AG09319 (cell line): ENCODE results near the gene STRA6.
A peak's percentile ranks its signal among the peaks of the same experiment; 100 is the strongest.

Source experiments
- DNase-seq: peaks from one replicate; pipeline ENCODE4 v3.0.0-alpha.2; 2010; ENCODE audit warnings: low read depth; ENCODE audit errors: extremely low read depth
- TF ChIP-seq, protein P1 (sequence below): IDR thresholded peaks from 2 replicates; pipeline ENCODE4 v1.5.1; 2011; ENCODE audit warnings: low read depth, mild to moderate bottlenecking, inconsistent platforms, low read length, moderate library complexity

Gene STRA6

DNA sequence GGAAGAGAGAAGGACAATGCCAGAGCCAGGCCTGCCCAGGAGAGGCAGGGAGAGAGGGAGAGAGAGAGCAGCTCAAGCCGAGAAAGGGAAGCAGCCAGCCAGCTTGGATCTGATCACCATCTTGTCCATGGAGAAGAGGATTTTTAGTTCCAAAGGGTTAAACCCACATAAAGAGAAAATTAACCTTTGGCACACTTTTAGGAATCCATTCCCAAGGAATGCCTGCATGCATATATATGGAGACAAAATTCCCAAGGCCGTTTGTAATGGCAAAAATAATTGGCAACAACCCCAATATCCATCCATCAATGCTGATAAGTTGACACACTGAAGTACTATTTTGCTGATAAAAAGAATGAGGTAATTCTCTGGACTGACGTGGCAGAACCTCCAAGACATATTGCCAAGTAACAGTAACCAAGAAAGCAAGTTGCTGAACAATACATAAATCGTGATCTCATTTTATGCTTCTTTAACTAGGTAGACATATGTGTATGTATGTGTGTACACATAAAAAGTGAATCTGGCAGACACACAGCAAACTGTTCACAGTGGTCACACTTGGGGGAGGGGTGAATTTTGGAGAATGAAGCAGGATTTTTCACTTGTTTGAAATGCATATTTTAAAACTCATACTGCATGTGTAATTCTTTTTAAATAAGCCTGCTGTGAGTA lies 7.5 kb upstream of the STRA6 start:
- DNase-seq = no peak

DNA sequence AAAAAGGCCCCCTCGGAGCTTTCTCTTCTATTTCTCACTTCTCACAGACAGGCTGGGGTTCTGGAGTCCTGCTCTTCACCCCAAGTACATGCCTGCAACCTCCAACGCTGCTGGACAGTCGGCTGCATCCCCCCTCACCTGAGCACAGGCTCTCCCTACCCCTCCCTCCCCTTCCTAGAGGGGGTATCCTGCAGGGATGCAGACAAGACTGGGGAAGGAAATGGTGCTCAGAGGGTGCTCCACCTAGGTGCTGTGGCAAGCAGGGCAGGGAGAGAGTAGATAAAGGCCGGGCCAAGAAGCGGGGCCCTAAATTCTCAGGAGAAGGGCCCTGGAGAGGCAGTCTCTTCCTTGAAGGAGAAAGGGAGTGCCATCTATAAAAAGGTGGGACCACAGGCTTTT lies 7.0 kb upstream of the STRA6 start:
- TF ChIP-seq, protein P1, sequence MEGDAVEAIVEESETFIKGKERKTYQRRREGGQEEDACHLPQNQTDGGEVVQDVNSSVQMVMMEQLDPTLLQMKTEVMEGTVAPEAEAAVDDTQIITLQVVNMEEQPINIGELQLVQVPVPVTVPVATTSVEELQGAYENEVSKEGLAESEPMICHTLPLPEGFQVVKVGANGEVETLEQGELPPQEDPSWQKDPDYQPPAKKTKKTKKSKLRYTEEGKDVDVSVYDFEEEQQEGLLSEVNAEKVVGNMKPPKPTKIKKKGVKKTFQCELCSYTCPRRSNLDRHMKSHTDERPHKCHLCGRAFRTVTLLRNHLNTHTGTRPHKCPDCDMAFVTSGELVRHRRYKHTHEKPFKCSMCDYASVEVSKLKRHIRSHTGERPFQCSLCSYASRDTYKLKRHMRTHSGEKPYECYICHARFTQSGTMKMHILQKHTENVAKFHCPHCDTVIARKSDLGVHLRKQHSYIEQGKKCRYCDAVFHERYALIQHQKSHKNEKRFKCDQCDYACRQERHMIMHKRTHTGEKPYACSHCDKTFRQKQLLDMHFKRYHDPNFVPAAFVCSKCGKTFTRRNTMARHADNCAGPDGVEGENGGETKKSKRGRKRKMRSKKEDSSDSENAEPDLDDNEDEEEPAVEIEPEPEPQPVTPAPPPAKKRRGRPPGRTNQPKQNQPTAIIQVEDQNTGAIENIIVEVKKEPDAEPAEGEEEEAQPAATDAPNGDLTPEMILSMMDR = no peak
- DNase-seq = no peak

More for the DNA sequence above, 7.5 kb upstream of the STRA6 start:
- TF ChIP-seq, protein P1 = no peak

DNA sequence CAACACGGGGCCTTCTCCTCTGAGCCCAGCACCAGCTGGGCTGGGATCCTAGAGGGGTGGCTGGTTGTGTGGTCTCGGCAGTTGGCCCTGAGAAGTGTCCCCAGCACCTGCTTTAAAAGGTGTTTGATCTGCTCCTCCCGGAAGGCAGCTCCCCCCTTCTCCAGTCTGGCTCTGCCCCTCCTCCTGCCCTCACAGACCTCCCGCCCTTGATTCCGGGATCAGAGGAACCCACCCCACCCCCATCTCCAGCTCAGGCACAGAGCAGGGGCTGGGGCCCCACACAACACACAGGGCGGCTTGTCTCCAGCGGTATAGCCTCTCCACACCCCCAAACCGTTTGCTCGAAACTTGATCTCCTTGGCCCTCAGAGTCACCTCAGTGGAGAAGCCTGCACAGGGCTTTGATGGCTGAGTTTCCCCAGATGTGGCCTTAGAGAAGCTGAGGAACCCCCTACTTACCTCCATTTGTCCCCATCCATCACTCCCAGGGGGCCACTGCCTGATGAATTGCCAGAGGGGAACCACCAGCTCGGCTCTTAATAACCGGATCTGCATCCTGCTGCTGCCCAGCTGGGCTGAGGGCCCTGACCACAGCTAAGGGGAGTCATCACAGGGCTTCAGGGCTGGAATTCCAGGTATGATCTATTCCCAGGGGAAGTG lies 6.4 kb upstream of the STRA6 start:
- DNase-seq = no peak
- TF ChIP-seq, protein P1 = no peak

GRCh38 chr15:74208496-74208895 lies 5.9 kb upstream of the STRA6 start:
- DNase-seq = no peak
- TF ChIP-seq, protein P1 = no peak

- TF ChIP-seq, protein P1 = no peak
- no peak for DNase-seq
Observed at GRCh38 chr15:74207652-74208440, 5.3 kb upstream of the STRA6 start.

DNA sequence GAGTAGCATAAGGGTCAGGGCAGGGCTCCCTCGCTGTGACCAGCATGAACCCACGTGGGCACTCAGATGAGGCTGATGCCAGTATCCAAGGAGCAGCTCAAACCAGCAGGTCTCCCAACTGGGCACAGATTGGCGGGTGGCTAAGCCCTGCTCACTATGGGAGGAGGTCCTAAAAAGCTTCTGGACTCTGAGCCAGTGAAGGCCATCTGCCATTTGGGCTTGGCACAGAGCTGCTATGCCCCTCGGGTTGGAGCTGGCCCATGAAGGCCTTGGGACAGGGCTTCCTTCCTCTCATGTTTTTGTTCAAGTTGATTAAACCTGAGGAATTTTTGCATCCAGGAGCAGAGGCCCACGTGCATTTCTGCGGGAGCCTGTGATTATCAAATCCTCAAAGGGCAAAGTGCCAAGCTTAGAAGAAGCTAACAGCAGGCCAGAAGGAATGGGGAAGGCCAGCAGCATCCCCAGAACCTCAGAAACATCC lies 4.3 kb upstream of the STRA6 start:
- DNase-seq = peak; percentile 50
- TF ChIP-seq, protein P1 = no peak

DNA sequence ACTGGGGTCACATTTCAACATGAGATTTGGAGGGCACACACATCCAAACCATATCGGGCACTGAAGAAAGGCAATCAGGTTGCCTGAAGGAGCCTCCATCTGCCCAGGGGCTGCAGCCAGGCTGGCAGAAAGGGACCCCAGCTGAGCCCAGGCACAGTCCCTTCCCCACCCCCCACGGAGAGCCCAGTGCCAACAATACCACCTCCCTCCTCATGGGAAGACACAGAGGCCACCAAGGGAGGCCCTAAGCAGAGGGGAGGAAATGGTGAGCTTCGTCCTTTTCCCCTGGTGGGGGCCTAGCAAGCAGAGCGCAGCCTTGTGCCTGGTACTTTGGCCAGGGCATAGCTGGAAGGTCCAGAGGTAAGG lies 3.0 kb upstream of the STRA6 start:
- TF ChIP-seq, protein P1 = no peak
- DNase-seq = no peak
